HepG2 (cell line): ENCODE data around the gene SH3D19. TPM values are rescaled to one million over a fixed set of nuclear protein-coding genes. Genes with fewer than 3 reads are reported as not detected.

Experiments used
- ATF1 ChIP-seq: IDR thresholded peaks from 2 replicates; pipeline ENCODE4 v1.6.1; 2016; ENCODE audit warnings: mild to moderate bottlenecking, control low read depth
- CBFB ChIP-seq: sonication (generic); formaldehyde crosslinking; IDR thresholded peaks from 2 replicates; pipeline ENCODE4 v1.4.0; 2020; ENCODE audit warnings: missing genetic modification reagents
- ELK4 ChIP-seq: sonication (generic); formaldehyde crosslinking; IDR thresholded peaks from 2 replicates; pipeline ENCODE4 v1.9.0; 2021; ENCODE audit warnings: missing genetic modification reagents, borderline replicate concordance
- FOXA3 ChIP-seq: IDR thresholded peaks from 2 replicates; pipeline ENCODE4 v1.6.1; 2016; ENCODE audit warnings: missing genetic modification reagents, missing compliant biosample characterization
- GATAD1 ChIP-seq: IDR thresholded peaks from 2 replicates; pipeline ENCODE4 v1.6.1; 2016; ENCODE audit warnings: missing genetic modification reagents, missing compliant biosample characterization
- GFI1 ChIP-seq: sonication (generic); formaldehyde crosslinking; IDR thresholded peaks from 2 replicates; pipeline ENCODE4 v1.5.0; 2020; ENCODE audit warnings: missing genetic modification reagents, mild to moderate bottlenecking, borderline replicate concordance
- HNF4A ChIP-seq: sonication (generic); formaldehyde crosslinking; IDR thresholded peaks from 2 replicates; pipeline ENCODE4 v1.4.0; 2020; ENCODE audit warnings: missing genetic modification reagents
- IRX3 ChIP-seq: sonication (generic); formaldehyde crosslinking; IDR thresholded peaks from 2 replicates; pipeline ENCODE4 v1.8.1; 2023; ENCODE audit warnings: mild to moderate bottlenecking, low read depth, missing genetic modification reagents, borderline replicate concordance
- MTA1 ChIP-seq: sonication (generic); formaldehyde crosslinking; IDR thresholded peaks from 2 replicates; pipeline ENCODE4 v1.4.0; 2020; ENCODE audit warnings: missing genetic modification reagents, mild to moderate bottlenecking, borderline replicate concordance
- NFIC ChIP-seq: IDR thresholded peaks from 2 replicates; pipeline ENCODE4 v1.6.1; 2012; ENCODE audit warnings: mild to moderate bottlenecking, low read length, inconsistent platforms
- NFRKB ChIP-seq: fragments of 450-650 bp; IDR thresholded peaks from 2 replicates; pipeline ENCODE4 v1.6.1; 2017
- PAWR ChIP-seq: sonication (generic); formaldehyde crosslinking; IDR thresholded peaks from 2 replicates; pipeline ENCODE4 v1.4.0; 2020; ENCODE audit warnings: missing genetic modification reagents, mild to moderate bottlenecking, borderline replicate concordance
- RORA ChIP-seq: sonication (generic); formaldehyde crosslinking; IDR thresholded peaks from 2 replicates; pipeline ENCODE4 v1.5.0; 2020; ENCODE audit warnings: mild to moderate bottlenecking, missing genetic modification reagents, moderate library complexity
- TCF7 ChIP-seq: sonication (generic); IDR thresholded peaks from 2 replicates; pipeline ENCODE4 v1.6.1; 2016; ENCODE audit warnings: antibody characterized with exemption, low read depth
- THAP7 ChIP-seq: sonication (generic); formaldehyde crosslinking; IDR thresholded peaks from 2 replicates; pipeline ENCODE4 v1.8.1; 2023; ENCODE audit warnings: mild to moderate bottlenecking, missing genetic modification reagents
- ZBTB21 ChIP-seq: sonication (generic); formaldehyde crosslinking; IDR thresholded peaks from 2 replicates; pipeline ENCODE4 v1.4.0; 2020; ENCODE audit warnings: missing genetic modification reagents
- ZBTB25 ChIP-seq: IDR thresholded peaks from 2 replicates; pipeline ENCODE4 v1.6.1; 2018; ENCODE audit warnings: missing genetic modification reagents
- ZFX ChIP-seq: sonication (generic); formaldehyde crosslinking; IDR thresholded peaks from 2 replicates; pipeline ENCODE4 v1.4.0; 2020; ENCODE audit warnings: mild to moderate bottlenecking, low read depth, missing genetic modification reagents, moderate library complexity
- ZNF441 ChIP-seq: sonication (generic); formaldehyde crosslinking; IDR thresholded peaks from 2 replicates; pipeline ENCODE4 v1.7.0; 2021; ENCODE audit warnings: missing genetic modification reagents, borderline replicate concordance
- ZNF460 ChIP-seq: sonication (generic); formaldehyde crosslinking; IDR thresholded peaks from 2 replicates; pipeline ENCODE4 v1.5.1; 2020; ENCODE audit warnings: missing genetic modification reagents, mild to moderate bottlenecking, borderline replicate concordance
- ZNF713 ChIP-seq: sonication (generic); formaldehyde crosslinking; IDR thresholded peaks from 2 replicates; pipeline ENCODE4 v1.4.0; 2020; ENCODE audit warnings: mild to moderate bottlenecking, missing genetic modification reagents
- ZNF782 ChIP-seq: sonication (generic); formaldehyde crosslinking; IDR thresholded peaks from 2 replicates; pipeline ENCODE4 v1.4.0; 2020; ENCODE audit warnings: missing genetic modification reagents, mild to moderate bottlenecking, borderline replicate concordance
- ZNF879 ChIP-seq: sonication (generic); formaldehyde crosslinking; IDR thresholded peaks from 2 replicates; pipeline ENCODE4 v1.8.1; 2023; ENCODE audit warnings: missing genetic modification reagents
- polyA plus RNA-seq, 8 experiments: library from polyadenylated mRNA; depleted of rRNA in 3 of 8; stranded (reverse) in 7 of 8; unstranded in 1 of 8; fragments of >200 nt; fragmentation: Illumina TruSeq in 4 of 8; extraction: Trizol in 4 of 8; gene quantifications; 2 replicates each; pipeline versions ENCODE4 v1.2.1 to v1.2.3, GENCODE V29; 2011 to 2016; ENCODE audit warnings: low read depth in 4 of 8, missing spikeins in 1 of 8, mixed read lengths in 1 of 8; ENCODE audit not compliant: insufficient read depth in 1 of 8
- total RNA-seq, 5 experiments: library from RNA; depleted of rRNA; stranded (reverse); fragments of >200 nt; fragmentation: Illumina TruSeq; extraction: Trizol; gene quantifications; 2 replicates each; pipeline ENCODE4 v1.2.3, GENCODE V29; 2016; ENCODE audit warnings: low read depth in 1 of 5
- TF ChIP-seq, protein P1 (sequence below): sonication (generic); formaldehyde crosslinking; IDR thresholded peaks from 2 replicates; pipeline ENCODE4 v1.5.0; 2020; ENCODE audit warnings: missing genetic modification reagents
- TF ChIP-seq, protein P2 (sequence below): sonication (generic); formaldehyde crosslinking; IDR thresholded peaks from 2 replicates; pipeline ENCODE4 v1.8.0; 2022; ENCODE audit warnings: mild to moderate bottlenecking, missing genetic modification reagents, moderate library complexity

The SH3D19 gene
- total and polyA plus RNA-seq, 2 of the 13 experiments (the other 11 are each of a cell fraction or from before 2014, with no cell fraction given) = 31.2 to 38.0 TPM

DNA sequence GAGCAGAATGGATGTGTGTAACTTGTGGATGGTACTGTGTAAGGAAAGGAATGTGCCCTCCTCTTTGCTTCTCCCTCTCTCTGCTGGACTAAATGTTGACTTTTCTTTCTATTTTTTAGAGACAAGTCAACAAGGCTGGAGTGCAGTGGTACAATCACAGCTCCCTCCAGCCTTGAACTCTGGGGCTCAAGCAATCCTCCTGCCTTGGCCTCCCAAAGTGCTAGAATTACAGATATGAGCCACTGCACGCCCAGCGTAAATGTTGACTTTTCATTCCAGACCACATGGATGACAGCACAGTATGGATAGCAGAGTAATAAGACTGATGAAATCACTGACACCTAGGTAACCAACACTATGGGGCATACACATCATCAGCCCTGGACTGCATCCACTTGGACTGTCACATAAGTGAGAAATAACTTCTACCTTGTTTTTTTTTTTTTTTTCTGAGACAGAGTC, 231.1 kb downstream of the SH3D19 start (continued):
- TF ChIP-seq, protein P1, sequence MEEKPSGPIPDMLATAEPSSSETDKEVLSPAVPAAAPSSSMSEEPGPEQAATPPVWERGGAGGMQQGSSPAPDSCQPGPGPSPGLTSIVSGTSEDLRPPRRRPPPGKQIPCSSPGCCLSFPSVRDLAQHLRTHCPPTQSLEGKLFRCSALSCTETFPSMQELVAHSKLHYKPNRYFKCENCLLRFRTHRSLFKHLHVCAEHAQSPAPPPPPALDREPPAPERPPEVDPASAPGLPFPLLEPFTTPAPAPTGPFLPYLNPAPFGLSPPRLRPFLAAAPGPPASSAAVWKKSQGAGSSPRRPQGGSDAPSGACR (CRISPR knock-in tag) = 0 out of 2 replicates have a peak, but pooled peaks have one; percentile 20
- TF ChIP-seq CBFB (CRISPR knock-in tag) (no peak), ZNF713 (no peak), ZNF441 (peak; percentile 54; the same call in 1 of the 2 replicates), NFRKB (no peak), PAWR (no peak), GATAD1 (peak; percentile 48), ZBTB21 (CRISPR knock-in tag) (0 out of 2 replicates have a peak, but pooled peaks have one; percentile 26), TCF7 (peak; percentile 8; the same call in 1 of the 2 replicates), MTA1 (CRISPR knock-in tag) (no peak), ZNF879 (no peak), ATF1 (CRISPR knock-in tag) (no peak), GFI1 (CRISPR knock-in tag) (peak; percentile 98), RORA (CRISPR knock-in tag) (no peak), HNF4A (CRISPR knock-in tag) (peak; percentile 80), ZBTB25 (no peak), ZNF460 (CRISPR knock-in tag) (peak; percentile 60; the same call in 1 of the 2 replicates), FOXA3 (CRISPR knock-in tag) (peak; percentile 93), IRX3 (no peak), ELK4 (CRISPR knock-in tag) (no peak), ZNF782 (CRISPR knock-in tag) (no peak), ZFX (CRISPR knock-in tag) (0 out of 2 replicates have a peak, but pooled peaks have one; percentile 21), THAP7 (CRISPR knock-in tag) (0 out of 2 replicates have a peak, but pooled peaks have one; percentile 50), NFIC (no peak)
- TF ChIP-seq, protein P2, sequence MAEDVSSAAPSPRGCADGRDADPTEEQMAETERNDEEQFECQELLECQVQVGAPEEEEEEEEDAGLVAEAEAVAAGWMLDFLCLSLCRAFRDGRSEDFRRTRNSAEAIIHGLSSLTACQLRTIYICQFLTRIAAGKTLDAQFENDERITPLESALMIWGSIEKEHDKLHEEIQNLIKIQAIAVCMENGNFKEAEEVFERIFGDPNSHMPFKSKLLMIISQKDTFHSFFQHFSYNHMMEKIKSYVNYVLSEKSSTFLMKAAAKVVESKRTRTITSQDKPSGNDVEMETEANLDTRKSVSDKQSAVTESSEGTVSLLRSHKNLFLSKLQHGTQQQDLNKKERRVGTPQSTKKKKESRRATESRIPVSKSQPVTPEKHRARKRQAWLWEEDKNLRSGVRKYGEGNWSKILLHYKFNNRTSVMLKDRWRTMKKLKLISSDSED (CRISPR knock-in tag) = no peak
